Muscle layer of colon (tissue), 2 donors: Measurements from ENCODE around the gene BMAL1.
"Not testable (repeated sequence)": the region's sequence is repeated elsewhere in the genome, so short reads cannot be mapped to it uniquely, and the experiment has no call there.

Experiments used
- H3K27ac ChIP-seq: one replicate; pipeline ENCODE4 v1.7.0; 2013; ENCODE audit warnings: low read depth, mild to moderate bottlenecking, low read length, moderate library complexity
- H3K27me3 ChIP-seq, 2 donors: one replicate each; pipeline ENCODE4 v1.7.0; 2013; ENCODE audit warnings: low read length in 2 of 2, mild to moderate bottlenecking in 2 of 2; ENCODE audit not compliant: insufficient read depth in 2 of 2, control insufficient read depth in 1 of 2
- H3K36me3 ChIP-seq: one replicate; pipeline ENCODE4 v1.7.0; 2013; ENCODE audit warnings: mild to moderate bottlenecking, low read length; ENCODE audit not compliant: insufficient read depth
- H3K4me1 ChIP-seq: one replicate; pipeline ENCODE4 v1.7.0; 2013; ENCODE audit warnings: mild to moderate bottlenecking, low read length; ENCODE audit not compliant: insufficient read depth
- H3K4me3 ChIP-seq, 2 donors: one replicate each; pipeline ENCODE4 v1.7.0; 2013; ENCODE audit warnings: low read length in 2 of 2, low read depth in 1 of 2, mild to moderate bottlenecking in 1 of 2, moderate library complexity in 1 of 2
- H3K9ac ChIP-seq: one replicate; pipeline ENCODE4 v1.7.0; 2013; ENCODE audit warnings: low read length
- H3K9me3 ChIP-seq: one replicate; pipeline ENCODE4 v1.7.0; 2013; ENCODE audit warnings: mild to moderate bottlenecking, low read length
- donor health status: abdominal sarcoma.
- donor health status: Adenocarcinoma of cecum.

The BMAL1 gene

GRCh38 chr11:13375798-13376197, 98.2 kb downstream of the BMAL1 start:
- no peak overlapping the region for H3K27ac ChIP-seq
- H3K4me1 ChIP-seq: no peaks in the 10 kb centered on the region

GRCh38 chr11:13376402-13376801, 98.8 kb downstream of the BMAL1 start:
- no peak overlapping the region for H3K4me3 ChIP-seq
- H3K9me3 ChIP-seq: no peaks in the 10 kb centered on the region
- H3K9ac ChIP-seq: no peak overlapping the region
- no peaks in the 10 kb centered on the region for H3K4me1 ChIP-seq
- H3K27ac ChIP-seq: no peak overlapping the region
- no peaks in the 10 kb centered on the region for H3K27me3 ChIP-seq
- H3K36me3 ChIP-seq: peaks cover 86% of the 10 kb centered on the region

More at GRCh38 chr11:13375798-13376197, 98.2 kb downstream of the BMAL1 start:
- Histone ChIP-seq H3K27me3 (no peaks in the 10 kb centered on the region), H3K9me3 (no peaks in the 10 kb centered on the region), H3K4me3 (no peak overlapping the region), H3K9ac (no peak overlapping the region), H3K36me3 (peaks cover 84% of the 10 kb centered on the region)

GRCh38 chr11:13376838-13377237, 99.2 kb downstream of the BMAL1 start:
- peaks cover 85% of the 10 kb centered on the region for H3K36me3 ChIP-seq
- H3K4me3 ChIP-seq: no peak overlapping the region
- H3K4me1 ChIP-seq: no peaks in the 10 kb centered on the region
- no peak overlapping the region for H3K27ac ChIP-seq
- no peaks in the 10 kb centered on the region for H3K27me3 ChIP-seq
- no peak overlapping the region for H3K9ac ChIP-seq
- no peaks in the 10 kb centered on the region for H3K9me3 ChIP-seq

GRCh38 chr11:13378316-13378715, 100.7 kb downstream of the BMAL1 start:
- no peak overlapping the region for H3K27ac ChIP-seq
- H3K4me1 ChIP-seq: no peaks in the 10 kb centered on the region
- no peak overlapping the region for H3K9ac ChIP-seq
- H3K9me3 ChIP-seq: no peaks in the 10 kb centered on the region
- no peaks in the 10 kb centered on the region for H3K27me3 ChIP-seq
- H3K4me3 ChIP-seq: no peak overlapping the region
- H3K36me3 ChIP-seq: peaks cover 76% of the 10 kb centered on the region

- Histone ChIP-seq H3K27me3 (no peaks in the 10 kb centered on the region), H3K4me3 (no peak overlapping the region), H3K9ac (no peak overlapping the region), H3K27ac (no peak overlapping the region), H3K4me1 (no peaks in the 10 kb centered on the region), H3K36me3 (peaks cover 56% of the 10 kb centered on the region), H3K9me3 (no peaks in the 10 kb centered on the region)
Observed at GRCh38 chr11:13380731-13381130, 103.1 kb downstream of the BMAL1 start.

- H3K4me1 ChIP-seq: no peaks in the 10 kb centered on the region
- H3K9me3 ChIP-seq: no peaks in the 10 kb centered on the region
- H3K9ac ChIP-seq: no peak overlapping the region
- H3K27me3 ChIP-seq: no peaks in the 10 kb centered on the region
- H3K27ac ChIP-seq: no peak overlapping the region
- H3K4me3 ChIP-seq: no peak overlapping the region
- H3K36me3 ChIP-seq: peaks cover 51% of the 10 kb centered on the region
Observed at GRCh38 chr11:13382751-13383150, 105.2 kb downstream of the BMAL1 start.

GRCh38 chr11:13384908-13385640, 107.5 kb downstream of the BMAL1 start:
- Histone ChIP-seq H3K36me3 (peaks cover 43% of the 10 kb centered on the region), H3K27me3 (no peaks in the 10 kb centered on the region), H3K4me1 (no peaks in the 10 kb centered on the region), H3K27ac (no peak overlapping the region), H3K9ac (no peak overlapping the region), H3K4me3 (no peak overlapping the region), H3K9me3 (no peaks in the 10 kb centered on the region)

- Histone ChIP-seq H3K9me3 (no peaks in the 10 kb centered on the region), H3K36me3 (peaks cover 28% of the 10 kb centered on the region), H3K27ac (no peak overlapping the region), H3K4me3 (no peak overlapping the region), H3K9ac (no peak overlapping the region), H3K27me3 (no peaks in the 10 kb centered on the region), H3K4me1 (no peaks in the 10 kb centered on the region)
Observed at GRCh38 chr11:13386567-13386966, 109.0 kb downstream of the BMAL1 start.

GRCh38 chr11:13388741-13389140, 111.2 kb downstream of the BMAL1 start:
- no peak overlapping the region for H3K4me3 ChIP-seq
- no peak overlapping the region for H3K9ac ChIP-seq
- no peaks in the 10 kb centered on the region for H3K9me3 ChIP-seq
- H3K4me1 ChIP-seq: no peaks in the 10 kb centered on the region
- no peak overlapping the region for H3K27ac ChIP-seq
- peaks cover 20% of the 10 kb centered on the region for H3K36me3 ChIP-seq
- no peaks in the 10 kb centered on the region for H3K27me3 ChIP-seq

GRCh38 chr11:13391217-13391616, 113.6 kb downstream of the BMAL1 start:
- H3K27me3 ChIP-seq: no peaks in the 10 kb centered on the region
- no peak overlapping the region for H3K9ac ChIP-seq
- peaks cover 16% of the 10 kb centered on the region for H3K36me3 ChIP-seq
- no peaks in the 10 kb centered on the region for H3K9me3 ChIP-seq
- H3K4me1 ChIP-seq: no peaks in the 10 kb centered on the region
- no peak overlapping the region for H3K4me3 ChIP-seq
- H3K27ac ChIP-seq: no peak overlapping the region

- H3K27me3 ChIP-seq, H3K4me1 ChIP-seq, H3K4me3 ChIP-seq, H3K36me3 ChIP-seq, H3K27ac ChIP-seq, H3K9ac ChIP-seq, H3K9me3 ChIP-seq: not testable (repeated sequence)
Observed at GRCh38 chr11:13398335-13398734, 120.7 kb downstream of the BMAL1 start.

- Histone ChIP-seq H3K27ac (no peak overlapping the region), H3K36me3 (peaks cover 11% of the 10 kb centered on the region), H3K9ac (no peak overlapping the region), H3K27me3 (no peaks in the 10 kb centered on the region), H3K4me3 (no peak overlapping the region), H3K9me3 (no peaks in the 10 kb centered on the region), H3K4me1 (no peaks in the 10 kb centered on the region)
Observed at GRCh38 chr11:13405220-13405619, 127.6 kb downstream of the BMAL1 start.
